CD14-positive monocyte (primary cell): ENCODE data around the gene KRT6C. TPM values are rescaled to one million over a fixed set of nuclear protein-coding genes. Genes with fewer than 3 reads are reported as not detected.

Experiments used
- DNase-seq, 3 donors: peaks; one replicate each; pipeline ENCODE4 v3.0.0-alpha.2; 2011 to 2022
- H2AFZ ChIP-seq: 2 replicates; pipeline ENCODE4 v1.6.0; 2012; ENCODE audit warnings: mild to moderate bottlenecking, low read depth, low read length, inconsistent platforms; ENCODE audit not compliant: insufficient read depth, poor library complexity, severe bottlenecking
- H3K27ac ChIP-seq, 2 donors: 1 replicate in 1 of 2; 2 replicates in 1 of 2; pipeline ENCODE4 v1.5.1; 2012 to 2013; ENCODE audit warnings: low read length in 2 of 2, control low read depth in 1 of 2, inconsistent platforms in 1 of 2, low read depth in 1 of 2, mild to moderate bottlenecking in 1 of 2
- H3K27me3 ChIP-seq, 2 donors: one replicate each; pipeline versions ENCODE4 v1.6.0 to v1.6.1; 2011 to 2013; ENCODE audit warnings: low read length in 2 of 2; ENCODE audit not compliant: control insufficient read depth in 2 of 2, insufficient read depth in 2 of 2
- H3K36me3 ChIP-seq, 2 donors: replicated peaks in 1 of 2; 1 replicate in 1 of 2; 2 replicates in 1 of 2; pipeline versions ENCODE4 v1.5.1 to v1.6.1; 2012 to 2013; ENCODE audit warnings: low read length in 2 of 2, control low read depth in 1 of 2, inconsistent platforms in 1 of 2, mild to moderate bottlenecking in 1 of 2; ENCODE audit not compliant: insufficient read depth in 2 of 2, control insufficient read depth in 1 of 2
- H3K4me1 ChIP-seq, 2 donors: 1 replicate in 1 of 2; 2 replicates in 1 of 2; pipeline versions ENCODE4 v1.5.1 to v1.6.1; 2012 to 2013; ENCODE audit warnings: low read length in 2 of 2, control low read depth in 1 of 2, inconsistent platforms in 1 of 2, mild to moderate bottlenecking in 1 of 2, moderate library complexity in 1 of 2; ENCODE audit not compliant: insufficient read depth in 2 of 2, control insufficient read depth in 1 of 2
- H3K4me2 ChIP-seq: replicated peaks from 2 replicates; pipeline ENCODE3; 2012; ENCODE audit warnings: low read length, moderate library complexity, mild to moderate bottlenecking; ENCODE audit not compliant: poor library complexity, severe bottlenecking; ENCODE audit errors: extremely low read depth
- H3K4me3 ChIP-seq, 3 experiments: fragments of 200-600 bp in 1 of 3; sonication (generic) in 1 of 3; replicated peaks in 1 of 3; 1 replicate in 2 of 3; 2 replicates in 1 of 3; pipeline ENCODE4 v1.5.1; 2011 to 2013; ENCODE audit warnings: low read length in 3 of 3, mild to moderate bottlenecking in 3 of 3, control low read depth in 2 of 3, low read depth in 2 of 3, inconsistent platforms in 1 of 3, moderate library complexity in 1 of 3
- H3K79me2 ChIP-seq: 2 replicates; pipeline ENCODE4 v1.6.0; 2012; ENCODE audit warnings: mild to moderate bottlenecking, control low read depth, inconsistent platforms, low read length, moderate library complexity; ENCODE audit not compliant: insufficient read depth
- H3K9ac ChIP-seq: 2 replicates; pipeline ENCODE4 v1.6.0; 2017; ENCODE audit warnings: low read length, mild to moderate bottlenecking; ENCODE audit not compliant: insufficient read depth, poor library complexity, severe bottlenecking
- H3K9me3 ChIP-seq, 2 donors: replicated peaks in 1 of 2; 1 replicate in 1 of 2; 2 replicates in 1 of 2; pipeline versions ENCODE4 v1.5.1 to v1.6.1; 2012 to 2013; ENCODE audit warnings: low read length in 2 of 2, control low read depth in 1 of 2; ENCODE audit not compliant: control insufficient read depth in 1 of 2, insufficient read depth in 1 of 2
- H4K20me1 ChIP-seq: 2 replicates; pipeline ENCODE4 v1.6.0; 2012; ENCODE audit warnings: mild to moderate bottlenecking, low read length, control low read depth, moderate library complexity; ENCODE audit not compliant: insufficient read depth
- H3K27ac Mint-ChIP-seq, 7 donors: one replicate each; pipeline ENCODE4 v1.8.0; 2020; ENCODE audit warnings: mild to moderate bottlenecking in 7 of 7, mixed read lengths in 7 of 7, moderate library complexity in 6 of 7, inconsistent platforms in 2 of 7
- H3K27me3 Mint-ChIP-seq, 3 donors: one replicate each; pipeline ENCODE4 v1.8.0; 2021 to 2022; ENCODE audit warnings: low read depth in 3 of 3, mild to moderate bottlenecking in 3 of 3, mixed read lengths in 3 of 3, moderate library complexity in 3 of 3, inconsistent platforms in 1 of 3
- H3K36me3 Mint-ChIP-seq, 2 donors: one replicate each; pipeline ENCODE4 v1.8.0; 2020; ENCODE audit warnings: mixed read lengths in 2 of 2, inconsistent platforms in 1 of 2, mild to moderate bottlenecking in 1 of 2
- H3K4me1 Mint-ChIP-seq: one replicate; pipeline ENCODE4 v1.8.0; 2020; ENCODE audit warnings: mild to moderate bottlenecking, mixed read lengths
- H3K4me3 Mint-ChIP-seq, 2 donors: one replicate each; pipeline ENCODE4 v1.8.0; 2020; ENCODE audit warnings: mild to moderate bottlenecking in 2 of 2, mixed read lengths in 2 of 2, moderate library complexity in 1 of 2
- H3K9me3 Mint-ChIP-seq, 7 donors: one replicate each; pipeline ENCODE4 v1.8.0; 2020 to 2022; ENCODE audit warnings: mixed read lengths in 7 of 7, mild to moderate bottlenecking in 6 of 7, moderate library complexity in 6 of 7, inconsistent platforms in 2 of 7
- CTCF ChIP-seq: fragments of 200-600 bp; IDR thresholded peaks from one replicate; pipeline ENCODE4 v1.8.0; 2022; ENCODE audit warnings: antibody characterized with exemption, mild to moderate bottlenecking
- WGBS: methylation state at CpG from one replicate; pipeline ENCODE4 v1.1.5; 2013; ENCODE audit warnings: missing lambda C conversion rate; ENCODE audit not compliant: insufficient coverage; 5-methylcytosine and 5-hydroxymethylcytosine counted together
- intact Hi-C, 2 donors: fragments of 100-400 bp; cut with micrococcal nuclease; formaldehyde crosslinking; loops; one replicate each; pipeline versions ENCODE4 v1.15.0 to v1.15.1; 2023
- polyA plus RNA-seq, 3 donors: library from polyadenylated mRNA; depleted of rRNA in 1 of 3; unstranded in 2 of 3; stranded (reverse) in 1 of 3; fragments of 300-500 nt in 2 of 3; fragments of >200 nt in 1 of 3; fragmentation: Illumina TruSeq in 2 of 3; gene quantifications; 1 replicate in 2 of 3; 2 replicates in 1 of 3; pipeline ENCODE4 v1.2.3, GENCODE V29; 2012 to 2021

KRT6C gene
- polyA plus RNA-seq, 3 donors, result not detected

GRCh38 chr12:52518574-52519386 lies 45.2 kb upstream of the KRT6C start:
- Mint-ChIP-seq H3K27me3 (peaks cover 4 to 15% (median 8%) of the 10 kb centered on the region in 3 donors), H3K27ac (no peak overlapping the region), H3K4me3 (no peak overlapping the region), H3K4me1 (no peaks in the 10 kb centered on the region), H3K36me3 (no peaks in the 10 kb centered on the region), H3K9me3 (no peaks in the 10 kb centered on the region)
- H2AFZ ChIP-seq, result no peak overlapping the region
- no peaks in the 10 kb centered on the region for H3K27me3 ChIP-seq
- no peak overlapping the region for H3K9ac ChIP-seq
- H4K20me1 ChIP-seq, result no peaks in the 10 kb centered on the region
- H3K4me1 ChIP-seq, result no peaks in the 10 kb centered on the region
- no peak for DNase-seq
- no peaks in the 10 kb centered on the region for H3K79me2 ChIP-seq
- no peak overlapping the region for H3K27ac ChIP-seq
- no peak overlapping the region for H3K4me2 ChIP-seq
- no peaks in the 10 kb centered on the region for H3K36me3 ChIP-seq
- intact Hi-C loops, result no loop called here
- WGBS, result 98% methylated on average over 6 of the region's 8 CpGs
- no peaks in the 10 kb centered on the region for H3K9me3 ChIP-seq
- H3K4me3 ChIP-seq, result no peak overlapping the region
- no peak for TF ChIP-seq CTCF

- no peaks in the 10 kb centered on the region for H3K9me3 Mint-ChIP-seq
Observed at GRCh38 chr12:52517888-52518287, 44.3 kb upstream of the KRT6C start.

More at GRCh38 chr12:52517888-52518287, 44.3 kb upstream of the KRT6C start:
- DNase-seq, result no peak
- Histone ChIP-seq H3K9me3 (no peaks in the 10 kb centered on the region), H3K36me3 (no peaks in the 10 kb centered on the region), H2AFZ (no peak overlapping the region), H3K9ac (no peak overlapping the region), H3K27ac (no peak overlapping the region), H3K4me2 (no peak overlapping the region), H3K4me1 (no peaks in the 10 kb centered on the region), H3K4me3 (no peak overlapping the region), H3K79me2 (no peaks in the 10 kb centered on the region), H3K27me3 (no peaks in the 10 kb centered on the region), H4K20me1 (no peaks in the 10 kb centered on the region)
- peaks cover 4 to 13% (median 8%) of the 10 kb centered on the region in 3 donors for H3K27me3 Mint-ChIP-seq
- no peak overlapping the region for H3K27ac Mint-ChIP-seq
- no peaks in the 10 kb centered on the region for H3K4me1 Mint-ChIP-seq
- 100% methylated on average over 1 of the region's 5 CpGs for WGBS
- no peak overlapping the region for H3K4me3 Mint-ChIP-seq
- intact Hi-C loops, result no loop called here
- no peak for TF ChIP-seq CTCF
- no peaks in the 10 kb centered on the region for H3K36me3 Mint-ChIP-seq
